MCF 10A (cell line): ENCODE data around the gene PTPRU. TPM values are rescaled to one million over a fixed set of nuclear protein-coding genes. Genes with fewer than 3 reads are reported as not detected.

ENCODE experiments used
- BruUV-seq: library from RNA; stranded (reverse); fragments of 400-500 nt; replicated peaks from 2 replicates; lab custom pipeline; 2021; lab: Mats Ljungman, UMichigan
- CTCF ChIA-PET: fragments of 300-600 bp; sonication (Branson Sonifier 250); formaldehyde crosslinking; extraction: SDS; loops from one replicate; lab custom pipeline; 2021; ENCODE audit warnings: antibody characterized with exemption, inconsistent platforms; lab: Yijun Ruan, JAX
- POLR2A ChIA-PET: fragments of 300-600, 350-650 bp; sonication (Branson Sonifier 250); formaldehyde crosslinking; extraction: SDS; loops from one replicate; lab custom pipeline; 2020; ENCODE audit warnings: antibody characterized with exemption, inconsistent platforms; lab: Yijun Ruan, JAX
- DNase-seq: peaks from one replicate; pipeline ENCODE4 v3.0.0-alpha.2; 2018; ENCODE audit not compliant: unreplicated experiment
- H3K27ac Mint-ChIP-seq: one replicate; pipeline ENCODE4 v1.8.0; 2022; ENCODE audit warnings: mild to moderate bottlenecking, low read depth, mixed read lengths; ENCODE audit not compliant: unreplicated experiment
- H3K27me3 Mint-ChIP-seq: one replicate; pipeline ENCODE4 v1.8.0; 2022; ENCODE audit warnings: mixed read lengths; ENCODE audit not compliant: insufficient read depth, unreplicated experiment
- H3K36me3 Mint-ChIP-seq: one replicate; pipeline ENCODE4 v1.8.0; 2022; ENCODE audit warnings: mild to moderate bottlenecking, moderate library complexity, mixed read lengths; ENCODE audit not compliant: insufficient read depth, unreplicated experiment
- H3K4me1 Mint-ChIP-seq: one replicate; pipeline ENCODE4 v1.8.0; 2022; ENCODE audit warnings: mixed read lengths; ENCODE audit not compliant: insufficient read depth, unreplicated experiment
- H3K4me3 Mint-ChIP-seq: one replicate; pipeline ENCODE4 v1.8.0; 2022; ENCODE audit warnings: mild to moderate bottlenecking, moderate library complexity, mixed read lengths; ENCODE audit not compliant: unreplicated experiment
- H3K9me3 Mint-ChIP-seq: one replicate; pipeline ENCODE4 v1.8.0; 2022; ENCODE audit warnings: mixed read lengths; ENCODE audit not compliant: unreplicated experiment
- CTCF ChIP-seq: fragments of 200-600 bp; IDR thresholded peaks from one replicate; pipeline ENCODE4 v1.8.0; 2022; ENCODE audit warnings: antibody characterized with exemption, mild to moderate bottlenecking; ENCODE audit not compliant: unreplicated experiment
- intact Hi-C: fragments of 100-400 bp; cut with micrococcal nuclease; formaldehyde crosslinking; loops from 2 replicates; pipeline ENCODE4 v1.14.1; 2022
- total RNA-seq: library from RNA; stranded (reverse); gene quantifications from 2 replicates; pipeline ENCODE4 v1.2.3, GENCODE V29; 2022

PTPRU gene
- total RNA-seq, 1 experiment from 2014 or later = 24.1 TPM

DNA sequence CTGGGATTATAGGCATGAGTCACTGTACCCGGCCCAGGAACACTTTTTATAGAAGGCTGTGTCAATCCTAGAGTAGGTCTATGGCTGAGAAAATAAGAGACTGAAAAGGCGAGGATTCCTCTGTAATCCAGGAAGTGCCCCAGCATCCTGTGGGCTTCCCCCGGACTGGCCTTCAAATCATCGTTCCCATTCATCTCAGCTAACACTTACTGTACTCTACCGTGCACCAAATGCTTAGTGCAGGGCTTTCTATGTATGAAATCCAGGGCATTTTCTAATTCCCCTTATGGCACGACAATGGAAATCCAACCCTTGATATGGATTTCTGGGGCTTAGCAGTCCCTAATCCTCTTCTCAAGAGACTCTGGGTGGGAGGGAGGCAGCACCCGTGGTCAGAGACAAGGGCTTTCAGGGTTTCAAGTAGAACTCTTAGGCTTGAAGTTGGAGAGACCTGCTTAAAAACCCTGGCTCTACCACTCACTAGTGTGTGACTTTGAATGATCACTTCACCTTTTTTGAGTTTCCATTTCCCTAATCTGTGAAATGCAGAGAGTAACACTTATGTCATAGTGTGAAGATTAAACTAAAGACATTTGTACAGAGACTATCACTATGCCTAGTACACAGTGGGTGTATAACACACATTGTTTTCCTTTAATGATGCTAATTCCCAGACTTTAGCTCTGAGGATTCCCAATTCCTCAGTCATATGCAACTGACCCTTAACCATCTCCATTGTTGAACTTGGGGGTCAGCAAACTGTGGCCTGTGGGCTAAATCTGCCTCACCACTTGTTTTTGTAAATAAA is 25.8 kb upstream of the PTPRU start:
- peaks cover 64% of the 10 kb centered on the region for H3K36me3 Mint-ChIP-seq
- no peaks in the 10 kb centered on the region for H3K27me3 Mint-ChIP-seq
- DNase-seq = no peak
- BruUV-seq = no TSS peak
- intact Hi-C loops = no loop called here
- ChIA-PET CTCF (no interaction called here), POLR2A (interaction anchor here (1.0 kb wide), 1 partner anchor 29 kb away, joined by 3 read pairs; the partner anchor contains the start of gene SRSF4)
- no peak overlapping the region for H3K4me3 Mint-ChIP-seq
- TF ChIP-seq CTCF = no peak
- H3K9me3 Mint-ChIP-seq = no peaks in the 10 kb centered on the region
- H3K4me1 Mint-ChIP-seq = no peaks in the 10 kb centered on the region
- no peak overlapping the region for H3K27ac Mint-ChIP-seq

GRCh38 chr1:29211086-29212030 is 25.0 kb upstream of the PTPRU start:
- no peaks in the 10 kb centered on the region for H3K4me1 Mint-ChIP-seq

GRCh38 chr1:29213055-29213454 is 23.3 kb upstream of the PTPRU start:
- TF ChIP-seq CTCF = no peak

More at GRCh38 chr1:29211086-29212030, 25.0 kb upstream of the PTPRU start:
- CTCF ChIA-PET = interaction anchor here (0.6 to 1.9 kb wide), 3 partner anchors 9 to 568 kb away, joined by 3 to 5 read pairs (median 3); no protein-coding TSS in a partner anchor
- Mint-ChIP-seq H3K9me3 (no peaks in the 10 kb centered on the region), H3K4me3 (no peak overlapping the region), H3K36me3 (peaks cover 66% of the 10 kb centered on the region), H3K27ac (no peak overlapping the region), H3K27me3 (no peaks in the 10 kb centered on the region)
- intact Hi-C loops = no loop called here
- DNase-seq = no peak
- BruUV-seq = no TSS peak
- POLR2A ChIA-PET = interaction anchor here (1.0 kb wide), 1 partner anchor 29 kb away, joined by 3 read pairs; the partner anchor contains the start of gene SRSF4
- no peak for TF ChIP-seq CTCF

GRCh38 chr1:29217633-29218032 is 18.7 kb upstream of the PTPRU start:
- no peak for TF ChIP-seq CTCF
- no peaks in the 10 kb centered on the region for H3K4me1 Mint-ChIP-seq
- intact Hi-C loops = no loop called here
- ChIA-PET CTCF (interaction anchor here (1.2 to 1.4 kb wide), 2 partner anchors 14 to 15 kb away, joined by 3 to 7 read pairs; partner anchors contain the start of gene MECR), POLR2A (no interaction called here)
- H3K27ac Mint-ChIP-seq = peak overlapping the region; percentile 4
- no peaks in the 10 kb centered on the region for H3K9me3 Mint-ChIP-seq
- H3K27me3 Mint-ChIP-seq = no peaks in the 10 kb centered on the region
- BruUV-seq = no TSS peak
- DNase-seq = no peak
- H3K4me3 Mint-ChIP-seq = no peak overlapping the region
- H3K36me3 Mint-ChIP-seq = peaks cover 50% of the 10 kb centered on the region

More at GRCh38 chr1:29213055-29213454, 23.3 kb upstream of the PTPRU start:
- H3K27ac Mint-ChIP-seq = no peak overlapping the region
- peaks cover 67% of the 10 kb centered on the region for H3K36me3 Mint-ChIP-seq
- no peaks in the 10 kb centered on the region for H3K27me3 Mint-ChIP-seq
- intact Hi-C loops = no loop called here
- DNase-seq = no peak
- H3K9me3 Mint-ChIP-seq = no peaks in the 10 kb centered on the region
- H3K4me1 Mint-ChIP-seq = no peaks in the 10 kb centered on the region
- BruUV-seq = no TSS peak
- ChIA-PET CTCF (interaction anchor here (0.6 to 1.9 kb wide), 4 partner anchors 10 to 847 kb away, joined by 3 to 5 read pairs (median 4); no protein-coding TSS in a partner anchor), POLR2A (no interaction called here)
- H3K4me3 Mint-ChIP-seq = no peak overlapping the region
